OCI-LY7 (cell line): ENCODE results near the gene DUSP7.

Experiments used
- CTCF ChIP-seq: fragments of 200-600 bp; sonication (generic); conservative IDR thresholded peaks from 2 replicates; pipeline ENCODE4 v1.5.1; 2014; ENCODE audit warnings: mild to moderate bottlenecking, antibody characterized with exemption, low read length, moderate library complexity, mixed read lengths
- EZH2phosphoT487 ChIP-seq: fragments of 200-600 bp; sonication (generic); IDR thresholded peaks from 2 replicates; pipeline ENCODE4 v1.6.1; 2018; ENCODE audit warnings: low read depth, borderline replicate concordance, mild to moderate bottlenecking, mixed run types, antibody characterized with exemption, low read length, moderate library complexity, mixed read lengths

- no peak for TF ChIP-seq CTCF
- no peak for TF ChIP-seq EZH2phosphoT487
Observed at GRCh38 chr3:52007291-52007690, 49.1 kb downstream of the DUSP7 start.
